GM12891 (cell line): Measurements from ENCODE around the gene CRLF2.

Experiments
- PAX5 ChIP-seq: IDR thresholded peaks from 2 replicates; pipeline ENCODE4 v1.6.1; 2011; ENCODE audit warnings: low read length, moderate library complexity, mild to moderate bottlenecking; ENCODE audit not compliant: insufficient read depth, severe bottlenecking
- POLR2A ChIP-seq: IDR thresholded peaks from 2 replicates; pipeline ENCODE4 v1.6.1; 2011; ENCODE audit warnings: low read depth, low read length, control low read depth
- POLR2AphosphoS5 ChIP-seq: IDR thresholded peaks from 2 replicates; pipeline ENCODE4 v1.6.1; 2011; ENCODE audit warnings: low read depth, low read length, control low read depth
- POU2F2 ChIP-seq: IDR thresholded peaks from 2 replicates; pipeline ENCODE4 v1.6.1; 2011; ENCODE audit warnings: low read depth, mild to moderate bottlenecking, control low read depth, low read length, moderate library complexity
- SPI1 ChIP-seq: IDR thresholded peaks from 2 replicates; pipeline ENCODE4 v1.6.1; 2011; ENCODE audit warnings: low read depth, low read length, control low read depth
- TAF1 ChIP-seq: IDR thresholded peaks from 2 replicates; pipeline ENCODE4 v1.6.1; 2011; ENCODE audit warnings: low read depth, low read length, control low read depth

GRCh38 chrX:1144293-1144692 lies 68.2 kb downstream of the CRLF2 start:
- TF ChIP-seq POLR2A (no peak), TAF1 (no peak), POLR2AphosphoS5 (no peak), SPI1 (no peak), PAX5 (no peak), POU2F2 (no peak)
